Spleen (tissue), 7 donors: ENCODE data around the gene DDRGK1.
A peak's percentile ranks its signal among the peaks of the same experiment; 100 is the strongest.

Source experiments
- POLR2A ChIP-seq, 3 donors: fragments of 450-650 bp; IDR thresholded peaks; one replicate each; pipeline ENCODE4 v1.5.1; 2017; ENCODE audit warnings: antibody characterized with exemption in 3 of 3, mild to moderate bottlenecking in 1 of 3
- POLR2AphosphoS5 ChIP-seq, 3 donors: sonication (generic); formaldehyde crosslinking; IDR thresholded peaks; one replicate each; pipeline ENCODE4 v1.5.1; 2017; ENCODE audit warnings: antibody characterized with exemption in 3 of 3
- TF ChIP-seq, protein P1 (sequence below), 11 experiments: fragments of 200-600 bp in 7 of 11; fragments of 450-650 bp in 4 of 11; sonication (generic) in 4 of 11; IDR thresholded peaks in 8 of 11; conservative IDR thresholded peaks in 3 of 11; 1 replicate in 7 of 11; 2 replicates in 4 of 11; pipeline versions ENCODE4 v1.4.0 to v1.8.0; 2016 to 2021; ENCODE audit warnings: antibody characterized with exemption in 11 of 11, inconsistent platforms in 4 of 11, mild to moderate bottlenecking in 1 of 11
- donor health status: DM: no; HTN: no; CAD: no; lungs with moderate emphysema.
- donor health status: DM: no; HTN: no; CAD: no.
- donor health status: DM: no; HTN: no; CAD: no.

DNA sequence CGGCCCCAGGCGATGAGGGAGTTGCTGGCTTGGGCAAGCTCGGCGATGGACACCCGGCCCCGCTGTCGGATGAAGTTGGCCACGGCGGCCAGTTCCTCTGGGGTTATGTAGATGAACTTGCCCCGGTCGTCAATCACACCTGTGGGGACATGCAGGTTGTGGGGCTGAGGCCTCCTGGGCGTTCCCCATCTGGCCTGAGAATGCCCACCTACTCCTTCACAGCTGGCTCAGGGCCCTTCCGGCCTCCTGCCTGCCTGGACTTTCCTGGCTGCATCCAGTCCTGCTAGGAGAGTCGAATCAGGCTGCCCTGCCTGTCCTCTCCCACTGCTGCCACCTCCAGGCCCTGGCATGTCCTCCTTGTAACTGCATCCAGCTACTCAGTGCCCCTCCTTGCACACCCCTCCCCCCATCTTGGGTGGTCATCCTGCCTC lies 13.8 kb downstream of the DDRGK1 start:
- TF ChIP-seq POLR2A (IDR thresholded peaks at IDR 0.05) (no peak), POLR2AphosphoS5 (IDR thresholded peaks at IDR 0.05) (peak in 1 of 3 donors; percentile 50)
- TF ChIP-seq, protein P1, sequence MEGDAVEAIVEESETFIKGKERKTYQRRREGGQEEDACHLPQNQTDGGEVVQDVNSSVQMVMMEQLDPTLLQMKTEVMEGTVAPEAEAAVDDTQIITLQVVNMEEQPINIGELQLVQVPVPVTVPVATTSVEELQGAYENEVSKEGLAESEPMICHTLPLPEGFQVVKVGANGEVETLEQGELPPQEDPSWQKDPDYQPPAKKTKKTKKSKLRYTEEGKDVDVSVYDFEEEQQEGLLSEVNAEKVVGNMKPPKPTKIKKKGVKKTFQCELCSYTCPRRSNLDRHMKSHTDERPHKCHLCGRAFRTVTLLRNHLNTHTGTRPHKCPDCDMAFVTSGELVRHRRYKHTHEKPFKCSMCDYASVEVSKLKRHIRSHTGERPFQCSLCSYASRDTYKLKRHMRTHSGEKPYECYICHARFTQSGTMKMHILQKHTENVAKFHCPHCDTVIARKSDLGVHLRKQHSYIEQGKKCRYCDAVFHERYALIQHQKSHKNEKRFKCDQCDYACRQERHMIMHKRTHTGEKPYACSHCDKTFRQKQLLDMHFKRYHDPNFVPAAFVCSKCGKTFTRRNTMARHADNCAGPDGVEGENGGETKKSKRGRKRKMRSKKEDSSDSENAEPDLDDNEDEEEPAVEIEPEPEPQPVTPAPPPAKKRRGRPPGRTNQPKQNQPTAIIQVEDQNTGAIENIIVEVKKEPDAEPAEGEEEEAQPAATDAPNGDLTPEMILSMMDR (IDR thresholded peaks at IDR 0.05 in 8 of 11, conservative IDR thresholded peaks at IDR 0.05 in 3 of 11) = no peak
